GM19324 (cell line): ENCODE measurements around the gene CYTH1.

Experiments used
- ATAC-seq: cut with Tn5 transposase; IDR thresholded peaks from one replicate; pipeline ENCODE4 v1.9.1; 2021; ENCODE audit warnings: mild to moderate bottlenecking, moderate library complexity; ENCODE audit not compliant: unreplicated experiment, low FRiP score

CYTH1 gene

GRCh38 chr17:78738698-78739097 is 43.4 kb downstream of the CYTH1 start:
- no peak for ATAC-seq

- ATAC-seq = no peak
Observed at GRCh38 chr17:78738278-78738677, 43.8 kb downstream of the CYTH1 start.

- ATAC-seq = no peak
Observed at GRCh38 chr17:78737332-78737731, 44.7 kb downstream of the CYTH1 start.

- peak; percentile 60 for ATAC-seq
Observed at GRCh38 chr17:78736526-78737079, 45.5 kb downstream of the CYTH1 start.

GRCh38 chr17:78735832-78736525 is 46.1 kb downstream of the CYTH1 start:
- peak; percentile 12 for ATAC-seq

- no peak for ATAC-seq
Observed at GRCh38 chr17:78734793-78735641, 47.1 kb downstream of the CYTH1 start.

- no peak for ATAC-seq
Observed at GRCh38 chr17:78732354-78732753, 49.7 kb downstream of the CYTH1 start.

- ATAC-seq = no peak
Observed at GRCh38 chr17:78731904-78732303, 50.2 kb downstream of the CYTH1 start.

GRCh38 chr17:78729641-78730040 is 52.4 kb downstream of the CYTH1 start:
- no peak for ATAC-seq

- no peak for ATAC-seq
Observed at GRCh38 chr17:78728495-78728894, 53.6 kb downstream of the CYTH1 start.

- no peak for ATAC-seq
Observed at GRCh38 chr17:78727476-78728229, 54.4 kb downstream of the CYTH1 start.

GRCh38 chr17:78727057-78727456 is 55.0 kb downstream of the CYTH1 start:
- no peak for ATAC-seq

GRCh38 chr17:78726513-78726912 is 55.6 kb downstream of the CYTH1 start:
- ATAC-seq = no peak

- no peak for ATAC-seq
Observed at GRCh38 chr17:78725448-78726021, 56.5 kb downstream of the CYTH1 start.

GRCh38 chr17:78724999-78725398 is 57.1 kb downstream of the CYTH1 start:
- ATAC-seq = no peak

GRCh38 chr17:78724544-78724943 is 57.5 kb downstream of the CYTH1 start:
- no peak for ATAC-seq

GRCh38 chr17:78723957-78724356 is 58.1 kb downstream of the CYTH1 start:
- ATAC-seq = no peak

GRCh38 chr17:78723001-78723796 is 58.9 kb downstream of the CYTH1 start:
- ATAC-seq = no peak

GRCh38 chr17:78722246-78722761 is 59.8 kb downstream of the CYTH1 start:
- ATAC-seq = no peak
